ENCODE measurements around the gene MCRIP1.

Gene MCRIP1

DNA sequence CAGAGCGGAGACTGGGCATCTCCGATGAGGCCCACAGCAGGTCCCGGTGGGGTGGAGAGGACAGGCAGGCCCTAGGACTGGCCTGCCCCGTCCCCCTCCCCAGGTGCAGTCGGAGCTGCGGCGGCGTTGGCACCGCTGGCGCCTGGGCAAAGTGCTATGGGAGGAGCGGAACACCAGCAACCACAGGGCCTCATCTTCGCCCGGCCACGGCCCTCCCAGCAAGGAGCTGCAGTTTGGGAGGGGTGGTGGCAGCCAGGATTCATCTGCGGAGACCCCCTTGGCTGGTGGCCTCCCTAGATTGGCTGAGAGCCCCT lies 19.8 kb downstream of the MCRIP1 start:
- DNase-seq (ENCODE audit: low read depth, low spot score): no peak
- TF ChIP-seq, protein P1, sequence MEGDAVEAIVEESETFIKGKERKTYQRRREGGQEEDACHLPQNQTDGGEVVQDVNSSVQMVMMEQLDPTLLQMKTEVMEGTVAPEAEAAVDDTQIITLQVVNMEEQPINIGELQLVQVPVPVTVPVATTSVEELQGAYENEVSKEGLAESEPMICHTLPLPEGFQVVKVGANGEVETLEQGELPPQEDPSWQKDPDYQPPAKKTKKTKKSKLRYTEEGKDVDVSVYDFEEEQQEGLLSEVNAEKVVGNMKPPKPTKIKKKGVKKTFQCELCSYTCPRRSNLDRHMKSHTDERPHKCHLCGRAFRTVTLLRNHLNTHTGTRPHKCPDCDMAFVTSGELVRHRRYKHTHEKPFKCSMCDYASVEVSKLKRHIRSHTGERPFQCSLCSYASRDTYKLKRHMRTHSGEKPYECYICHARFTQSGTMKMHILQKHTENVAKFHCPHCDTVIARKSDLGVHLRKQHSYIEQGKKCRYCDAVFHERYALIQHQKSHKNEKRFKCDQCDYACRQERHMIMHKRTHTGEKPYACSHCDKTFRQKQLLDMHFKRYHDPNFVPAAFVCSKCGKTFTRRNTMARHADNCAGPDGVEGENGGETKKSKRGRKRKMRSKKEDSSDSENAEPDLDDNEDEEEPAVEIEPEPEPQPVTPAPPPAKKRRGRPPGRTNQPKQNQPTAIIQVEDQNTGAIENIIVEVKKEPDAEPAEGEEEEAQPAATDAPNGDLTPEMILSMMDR (IDR thresholded peaks at IDR 0.05; ENCODE audit: low read depth, low read length): no peak
- in situ Hi-C loops (cut with HindIII; ENCODE audit: low sequenced_read_pairs): no loop called here
- H3K4me3 ChIP-seq (ENCODE audit: low read depth, low read length): no peak overlapping the region

DNA sequence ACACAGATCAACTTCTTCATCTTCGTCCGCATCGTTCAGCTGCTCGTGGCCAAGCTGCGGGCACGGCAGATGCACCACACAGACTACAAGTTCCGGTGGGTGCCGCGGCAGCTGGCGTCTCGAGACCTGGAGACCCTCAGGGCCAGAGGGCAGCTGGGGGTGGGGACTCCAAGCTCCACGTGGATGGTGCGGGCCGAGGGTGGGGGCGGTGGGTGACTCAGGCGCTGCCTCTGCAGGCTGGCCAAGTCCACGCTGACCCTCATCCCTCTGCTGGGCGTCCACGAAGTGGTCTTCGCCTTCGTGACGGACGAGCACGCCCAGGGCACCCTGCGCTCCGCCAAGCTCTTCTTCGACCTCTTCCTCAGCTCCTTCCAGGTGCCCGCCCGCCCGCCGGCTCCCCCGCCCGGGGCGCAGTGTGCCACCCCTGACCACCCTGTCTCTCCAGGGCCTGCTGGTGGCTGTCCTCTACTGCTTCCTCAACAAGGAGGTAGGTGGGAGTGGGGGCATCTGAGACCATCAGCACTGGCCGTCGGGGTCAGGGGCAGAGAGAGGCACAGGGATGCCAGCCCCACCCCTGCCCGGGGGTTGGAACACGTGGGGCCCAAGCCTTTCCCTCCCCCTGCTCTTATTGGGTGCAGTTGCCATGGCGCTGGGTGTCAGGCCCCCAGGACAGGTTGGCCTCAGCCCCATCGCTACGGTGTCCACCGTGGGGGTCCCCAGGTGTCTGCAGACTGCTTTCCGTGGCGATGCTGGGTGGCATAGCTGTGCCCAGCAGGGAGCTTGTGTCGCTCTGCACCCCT lies 20.3 kb downstream of the MCRIP1 start:
- TF ChIP-seq, protein P1 (IDR thresholded peaks at IDR 0.05; ENCODE audit: low read depth, low read length): no peak
- no peak for DNase-seq (ENCODE audit: low read depth, low spot score)
- H3K4me3 ChIP-seq (ENCODE audit: low read depth, low read length): no peak overlapping the region
- in situ Hi-C loops (cut with HindIII; ENCODE audit: low sequenced_read_pairs): no loop called here

DNA sequence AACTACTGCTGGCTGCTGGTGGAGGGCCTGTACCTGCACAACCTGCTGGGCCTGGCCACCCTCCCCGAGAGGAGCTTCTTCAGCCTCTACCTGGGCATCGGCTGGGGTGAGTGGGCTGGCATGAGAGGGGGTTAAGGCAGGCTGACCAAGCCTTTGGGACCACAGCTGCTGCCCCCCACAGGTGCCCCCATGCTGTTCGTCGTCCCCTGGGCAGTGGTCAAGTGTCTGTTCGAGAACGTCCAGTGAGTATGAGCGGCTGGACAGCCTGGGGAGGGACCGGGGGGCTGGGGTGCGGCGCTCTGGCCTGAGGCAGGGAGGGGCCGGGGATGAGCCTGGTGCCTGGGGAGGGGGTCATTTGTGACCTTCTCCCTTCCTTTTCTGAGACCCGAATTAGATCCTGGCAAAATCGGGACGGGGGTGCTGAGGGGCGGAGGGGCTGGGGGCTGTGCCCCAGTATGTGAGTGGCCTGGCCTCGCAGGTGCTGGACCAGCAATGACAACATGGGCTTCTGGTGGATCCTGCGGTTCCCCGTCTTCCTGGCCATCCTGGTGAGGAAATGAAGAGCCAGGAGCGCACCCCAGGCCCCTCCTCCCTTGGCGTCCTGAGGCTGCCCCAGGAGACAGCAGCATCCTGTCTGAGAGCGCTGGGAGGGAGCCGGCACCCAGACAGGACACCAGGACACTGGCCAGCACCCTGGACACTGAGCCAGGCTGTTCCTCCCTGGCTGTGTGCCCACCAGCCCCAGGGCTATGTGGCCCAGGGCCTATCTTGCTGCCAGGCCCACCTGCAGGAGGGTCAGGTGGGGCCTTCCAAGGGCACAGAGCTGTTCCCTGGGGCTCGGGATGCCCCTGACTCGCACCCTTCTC lies 21.2 kb downstream of the MCRIP1 start:
- no peak overlapping the region for H3K4me3 ChIP-seq (ENCODE audit: low read depth, low read length)
- in situ Hi-C loops (cut with HindIII; ENCODE audit: low sequenced_read_pairs): no loop called here
- no peak for DNase-seq (ENCODE audit: low read depth, low spot score)
- TF ChIP-seq, protein P1 (IDR thresholded peaks at IDR 0.05; ENCODE audit: low read depth, low read length): no peak

DNA sequence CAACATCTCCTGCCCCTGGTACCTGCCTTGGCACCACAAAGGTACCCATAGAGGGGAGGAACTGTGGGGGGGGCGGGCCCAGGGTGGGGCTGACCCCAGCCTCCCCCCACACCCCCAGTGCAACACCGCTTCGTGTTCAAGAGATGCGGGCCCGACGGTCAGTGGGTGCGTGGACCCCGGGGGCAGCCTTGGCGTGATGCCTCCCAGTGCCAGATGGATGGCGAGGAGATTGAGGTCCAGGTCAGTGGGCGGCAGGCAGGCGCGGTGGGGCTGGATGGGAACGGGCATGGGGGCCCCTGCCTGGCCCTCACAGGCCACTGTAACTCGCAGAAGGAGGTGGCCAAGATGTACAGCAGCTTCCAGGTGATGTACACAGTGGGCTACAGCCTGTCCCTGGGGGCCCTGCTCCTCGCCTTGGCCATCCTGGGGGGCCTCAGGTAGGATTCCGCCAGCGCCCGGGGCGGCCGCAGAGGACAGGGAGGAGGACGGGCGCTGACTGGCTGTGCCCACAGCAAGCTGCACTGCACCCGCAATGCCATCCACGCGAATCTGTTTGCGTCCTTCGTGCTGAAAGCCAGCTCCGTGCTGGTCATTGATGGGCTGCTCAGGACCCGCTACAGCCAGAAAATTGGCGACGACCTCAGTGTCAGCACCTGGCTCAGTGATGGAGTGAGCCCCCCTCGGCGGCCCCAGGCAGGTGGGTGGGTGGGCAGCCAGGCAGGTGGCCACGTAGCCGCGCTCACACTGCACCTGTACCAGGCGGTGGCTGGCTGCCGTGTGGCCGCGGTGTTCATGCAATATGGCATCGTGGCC lies 22.0 kb downstream of the MCRIP1 start:
- no peak overlapping the region for H3K4me3 ChIP-seq (ENCODE audit: low read depth, low read length)
- in situ Hi-C loops (cut with HindIII; ENCODE audit: low sequenced_read_pairs): no loop called here
- TF ChIP-seq, protein P1 (IDR thresholded peaks at IDR 0.05; ENCODE audit: low read depth, low read length): no peak
- no peak for DNase-seq (ENCODE audit: low read depth, low spot score)

DNA sequence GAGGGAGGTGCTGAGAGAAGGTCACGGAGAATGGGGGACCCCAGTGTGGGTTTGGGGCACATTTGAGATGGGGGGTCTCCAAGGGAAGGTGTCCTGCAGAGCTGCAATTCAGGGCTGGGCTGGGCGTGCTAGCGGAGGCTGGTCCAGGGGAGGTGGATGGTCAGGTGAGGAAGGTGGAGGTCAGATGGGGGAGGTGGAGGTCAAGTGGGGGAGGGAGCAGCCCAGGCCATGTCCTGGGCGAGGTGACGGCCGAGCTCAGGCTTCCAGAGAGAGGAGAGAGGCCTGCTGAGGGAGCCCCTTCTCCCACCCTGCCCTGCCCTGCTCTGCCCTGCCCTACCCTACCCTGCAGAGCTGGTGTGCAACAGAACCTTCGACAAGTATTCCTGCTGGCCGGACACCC lies 22.6 kb downstream of the MCRIP1 start:
- H3K4me3 ChIP-seq (ENCODE audit: low read depth, low read length): no peak overlapping the region
- in situ Hi-C loops (cut with HindIII; ENCODE audit: low sequenced_read_pairs): no loop called here
- TF ChIP-seq, protein P1 (IDR thresholded peaks at IDR 0.05; ENCODE audit: low read depth, low read length): no peak
- no peak for DNase-seq (ENCODE audit: low read depth, low spot score)

DNA sequence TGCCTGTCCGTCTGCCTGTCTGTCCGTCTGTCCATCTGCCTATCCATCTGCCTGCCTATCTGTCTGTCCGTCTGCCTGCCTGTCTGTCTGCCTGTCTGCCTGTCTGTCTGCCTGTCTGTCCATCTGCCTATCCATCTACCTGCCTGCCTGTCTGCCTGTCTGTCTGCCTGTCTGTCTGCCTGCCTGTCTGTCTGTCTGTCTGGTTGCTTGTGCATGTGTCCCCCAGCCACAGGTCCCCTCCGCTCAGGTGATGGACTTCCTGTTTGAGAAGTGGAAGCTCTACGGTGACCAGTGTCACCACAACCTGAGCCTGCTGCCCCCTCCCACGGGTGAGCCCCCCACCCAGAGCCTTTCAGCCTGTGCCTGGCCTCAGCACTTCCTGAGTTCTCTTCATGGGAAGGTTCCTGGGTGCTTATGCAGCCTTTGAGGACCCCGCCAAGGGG lies 23.5 kb downstream of the MCRIP1 start:
- TF ChIP-seq, protein P1 (IDR thresholded peaks at IDR 0.05; ENCODE audit: low read depth, low read length): no peak
- DNase-seq (ENCODE audit: low read depth, low spot score): no peak
- in situ Hi-C loops (cut with HindIII; ENCODE audit: low sequenced_read_pairs): no loop called here
- no peak overlapping the region for H3K4me3 ChIP-seq (ENCODE audit: low read depth, low read length)
